ENCODE data around the gene EAF2. TPM values are rescaled to one million over a fixed set of nuclear protein-coding genes. Genes with fewer than 3 reads are reported as not detected.

The EAF2 gene
- total and polyA plus RNA-seq, 2 of the 13 experiments (the other 11 are each of a cell fraction or from before 2014, with no cell fraction given) = 4.0 to 14.6 TPM

GRCh38 chr3:121869736-121870135, 34.7 kb downstream of the EAF2 start (continued):
- TF ChIP-seq CENPT (CRISPR knock-in tag; IDR thresholded peaks at IDR 0.05; ENCODE audit: low read depth) = no peak
- no peak for TF ChIP-seq HMG20A (CRISPR knock-in tag; IDR thresholded peaks at IDR 0.05; ENCODE audit: borderline replicate concordance)
- no peak for TF ChIP-seq ZNF614 (CRISPR knock-in tag; IDR thresholded peaks at IDR 0.05; ENCODE audit: borderline replicate concordance)

GRCh38 chr3:121870717-121871116, 35.7 kb downstream of the EAF2 start:
- ATAC-seq (no peak), DNase-seq (ENCODE audit: low spot score) (no peak), FAIRE-seq (no peak)
- H3K4me2 ChIP-seq (ENCODE audit: low read depth, low read length) = no peak overlapping the region
- H3K27ac ChIP-seq (ENCODE audit: extremely low read length, insufficient read depth, low read length) = no peak overlapping the region
- no peak overlapping the region for H2AFZ ChIP-seq (ENCODE audit: low read length)
- BruUV-seq (replicated peaks) = no TSS peak
- in situ Hi-C loops (cut with HindIII; ENCODE audit: extremely low pct_ligation_motif_present, low pct_unique_long_range_greater_than_20kb) = no loop called here
- H4K20me1 ChIP-seq (ENCODE audit: insufficient read depth, low read length) = no peaks in the 10 kb centered on the region
- H3K9ac ChIP-seq (ENCODE audit: insufficient read depth, low read depth, low read length) = no peak overlapping the region
- H3K9me3 ChIP-seq (ENCODE audit: low read length) = no peaks in the 10 kb centered on the region
- no peaks in the 10 kb centered on the region for H3K79me2 ChIP-seq (ENCODE audit: insufficient read depth, low read length)
- H3K4me1 ChIP-seq (ENCODE audit: insufficient read depth, low read length) = no peaks in the 10 kb centered on the region
- H3K4me3 ChIP-seq (replicated peaks in 1 of 3; ENCODE audit: insufficient read depth in 1 of 3, low read depth in 2 of 3, low read length in 3 of 3) = no peak overlapping the region
- intact Hi-C loops (cut with micrococcal nuclease; ENCODE audit: unreplicated experiment) = no loop called here
- no peaks in the 10 kb centered on the region for H3K36me3 ChIP-seq (replicated peaks in 1 of 2; ENCODE audit: control insufficient read depth in 1 of 2, insufficient read depth in 2 of 2, low read length in 2 of 2)
- H3K27me3 ChIP-seq (ENCODE audit: control insufficient read depth in 1 of 2, insufficient read depth in 2 of 2, low read length in 2 of 2) = no peaks in the 10 kb centered on the region
- ChIA-PET POLR2A (no interaction called here), CTCF (ENCODE audit: low intra/inter-chr PET ratio, low total read pairs) (no interaction called here)
- TF ChIP-seq IKZF4 (CRISPR knock-in tag; IDR thresholded peaks at IDR 0.05; ENCODE audit: borderline replicate concordance, low read depth, not compliant biosample characterization) (no peak), ZC3H4 (CRISPR knock-in tag; IDR thresholded peaks at IDR 0.05; ENCODE audit: borderline replicate concordance) (no peak), ZSCAN25 (CRISPR knock-in tag; IDR thresholded peaks at IDR 0.05) (no peak), CEBPZ (IDR thresholded peaks at IDR 0.05; ENCODE audit: low read length) (no peak), THAP8 (CRISPR knock-in tag; IDR thresholded peaks at IDR 0.05; ENCODE audit: borderline replicate concordance) (no peak), ONECUT2 (CRISPR knock-in tag; IDR thresholded peaks at IDR 0.05) (no peak), BCLAF1 (IDR thresholded peaks at IDR 0.05) (no peak), NCOA2 (CRISPR knock-in tag; IDR thresholded peaks at IDR 0.05) (no peak), PAWR (CRISPR knock-in tag; IDR thresholded peaks at IDR 0.05; ENCODE audit: borderline replicate concordance) (no peak), ZNF468 (CRISPR knock-in tag; IDR thresholded peaks at IDR 0.05) (no peak), ZNF207 (IDR thresholded peaks at IDR 0.05; ENCODE audit: borderline replicate concordance) (no peak), MATR3 (CRISPR knock-in tag; IDR thresholded peaks at IDR 0.05) (no peak), JDP2 (CRISPR knock-in tag; IDR thresholded peaks at IDR 0.05; ENCODE audit: borderline replicate concordance) (no peak), TEAD3 (CRISPR knock-in tag; optimal IDR thresholded peaks at IDR 0.05; ENCODE audit: borderline replicate concordance) (no peak), PHF5A (CRISPR knock-in tag; IDR thresholded peaks at IDR 0.05; ENCODE audit: low read depth, unreplicated experiment) (no peak), AKAP8 (CRISPR knock-in tag; IDR thresholded peaks at IDR 0.05) (no peak), IRF2 (CRISPR knock-in tag; IDR thresholded peaks at IDR 0.05) (no peak)

Measured in HepG2 (cell line).